Mesodermal cell (in vitro differentiated cells): ENCODE measurements around the gene ALOX5AP.

ENCODE experiments used
- H3K27ac ChIP-seq: 2 replicates; pipeline ENCODE4 v1.7.0; 2013; ENCODE audit warnings: mild to moderate bottlenecking, low read depth, low read length, moderate library complexity; ENCODE audit not compliant: severe bottlenecking
- H3K36me3 ChIP-seq: 2 replicates; pipeline ENCODE4 v1.7.1; 2013; ENCODE audit warnings: mild to moderate bottlenecking, low read length, moderate library complexity; ENCODE audit not compliant: control insufficient read depth, insufficient read depth
- H3K4me1 ChIP-seq: one replicate; pipeline ENCODE4 v1.7.1; 2013; ENCODE audit warnings: mild to moderate bottlenecking, low read length; ENCODE audit not compliant: insufficient read depth, control insufficient read depth, poor library complexity, severe bottlenecking
- H3K4me3 ChIP-seq: 2 replicates; pipeline ENCODE4 v1.7.0; 2013; ENCODE audit warnings: low read length, control low read depth, mild to moderate bottlenecking; ENCODE audit not compliant: insufficient read depth, poor library complexity, severe bottlenecking; ENCODE audit errors: extremely low read depth
- H3K9me3 ChIP-seq: 2 replicates; pipeline ENCODE4 v1.7.1; 2013; ENCODE audit warnings: mild to moderate bottlenecking, low read length, moderate library complexity; ENCODE audit not compliant: control insufficient read depth
- WGBS, 2 experiments: methylation state at CpG; one replicate each; pipeline ENCODE4 v1.1.5; 2013; ENCODE audit warnings: missing lambda C conversion rate in 2 of 2; ENCODE audit not compliant: insufficient coverage in 2 of 2; 5-methylcytosine and 5-hydroxymethylcytosine counted together

Gene ALOX5AP

DNA sequence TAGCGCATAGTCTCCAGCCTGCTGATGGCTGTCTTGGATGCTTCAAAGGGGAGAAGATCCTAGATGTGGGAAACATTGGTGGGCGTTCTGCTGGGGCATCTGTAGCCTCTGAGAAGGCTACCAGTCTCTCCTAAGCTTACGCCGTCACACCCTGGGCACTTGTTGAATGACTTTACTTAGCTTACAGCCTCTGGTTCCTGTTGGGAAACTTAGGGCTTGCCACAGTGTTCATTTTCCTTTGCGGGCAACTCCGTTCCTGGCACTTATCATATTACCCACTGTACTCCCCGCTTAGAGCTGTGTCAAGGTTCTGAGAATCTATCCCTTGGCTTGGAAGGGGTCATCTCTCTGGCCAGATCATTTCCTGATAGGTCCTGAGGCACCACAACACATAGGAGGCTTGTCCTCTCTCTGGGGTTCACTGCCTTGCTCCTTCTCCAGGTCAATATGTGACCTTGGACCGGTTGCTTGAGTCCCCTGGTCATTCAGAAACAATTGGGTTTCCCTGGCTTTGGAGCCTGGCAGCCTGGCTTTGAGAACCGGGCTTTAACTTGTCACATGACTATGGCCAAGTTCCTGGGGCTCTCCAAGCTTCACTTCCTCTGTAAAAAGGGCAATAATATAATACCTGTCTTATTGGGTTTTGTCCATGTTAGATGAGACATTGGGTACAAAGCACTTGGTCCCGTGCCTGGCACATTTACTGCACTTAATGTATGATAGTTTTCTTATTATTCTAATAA is 20.5 kb upstream of the ALOX5AP start:
- Histone ChIP-seq H3K4me3 (no peak overlapping the region), H3K4me1 (peaks cover 27% of the 10 kb centered on the region), H3K36me3 (no peaks in the 10 kb centered on the region), H3K27ac (no peak overlapping the region), H3K9me3 (no peaks in the 10 kb centered on the region)
- WGBS, 2 experiments: 90 to 97% methylated on average over 6 to 8 of the region's 10 CpGs

DNA sequence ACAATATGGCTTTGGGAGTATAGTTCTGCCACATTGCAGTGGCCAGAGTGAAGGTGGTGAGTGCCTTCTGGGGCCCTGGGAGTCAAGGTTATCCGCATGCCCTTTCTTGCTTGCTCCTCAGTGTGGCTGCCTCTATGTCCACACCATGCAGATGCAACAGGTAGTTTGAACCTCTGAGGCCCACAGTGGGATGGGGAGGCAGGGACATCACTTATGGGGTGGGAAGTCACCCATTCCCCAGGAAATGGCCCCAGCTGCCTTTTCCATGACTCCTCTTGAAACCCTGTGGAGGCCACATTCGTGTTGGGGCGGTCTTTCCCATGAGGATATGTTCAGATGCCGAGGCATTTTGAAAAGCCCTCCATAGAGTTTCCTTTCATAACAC is 20.0 kb upstream of the ALOX5AP start:
- H3K4me1 ChIP-seq: peaks cover 27% of the 10 kb centered on the region
- H3K36me3 ChIP-seq: no peaks in the 10 kb centered on the region
- H3K9me3 ChIP-seq: no peaks in the 10 kb centered on the region
- no peak overlapping the region for H3K4me3 ChIP-seq
- 87 to 96% methylated on average over 3 to 4 of the region's 4 CpGs for WGBS, 2 experiments
- no peak overlapping the region for H3K27ac ChIP-seq

- Histone ChIP-seq H3K27ac (no peak overlapping the region), H3K4me3 (no peak overlapping the region), H3K36me3 (no peaks in the 10 kb centered on the region), H3K9me3 (no peaks in the 10 kb centered on the region), H3K4me1 (peaks cover 27% of the 10 kb centered on the region)
- 76 to 91% methylated on average over 3 of the region's 4 CpGs for WGBS, 2 experiments
Observed at GRCh38 chr13:30715837-30716236, 19.5 kb upstream of the ALOX5AP start.

DNA sequence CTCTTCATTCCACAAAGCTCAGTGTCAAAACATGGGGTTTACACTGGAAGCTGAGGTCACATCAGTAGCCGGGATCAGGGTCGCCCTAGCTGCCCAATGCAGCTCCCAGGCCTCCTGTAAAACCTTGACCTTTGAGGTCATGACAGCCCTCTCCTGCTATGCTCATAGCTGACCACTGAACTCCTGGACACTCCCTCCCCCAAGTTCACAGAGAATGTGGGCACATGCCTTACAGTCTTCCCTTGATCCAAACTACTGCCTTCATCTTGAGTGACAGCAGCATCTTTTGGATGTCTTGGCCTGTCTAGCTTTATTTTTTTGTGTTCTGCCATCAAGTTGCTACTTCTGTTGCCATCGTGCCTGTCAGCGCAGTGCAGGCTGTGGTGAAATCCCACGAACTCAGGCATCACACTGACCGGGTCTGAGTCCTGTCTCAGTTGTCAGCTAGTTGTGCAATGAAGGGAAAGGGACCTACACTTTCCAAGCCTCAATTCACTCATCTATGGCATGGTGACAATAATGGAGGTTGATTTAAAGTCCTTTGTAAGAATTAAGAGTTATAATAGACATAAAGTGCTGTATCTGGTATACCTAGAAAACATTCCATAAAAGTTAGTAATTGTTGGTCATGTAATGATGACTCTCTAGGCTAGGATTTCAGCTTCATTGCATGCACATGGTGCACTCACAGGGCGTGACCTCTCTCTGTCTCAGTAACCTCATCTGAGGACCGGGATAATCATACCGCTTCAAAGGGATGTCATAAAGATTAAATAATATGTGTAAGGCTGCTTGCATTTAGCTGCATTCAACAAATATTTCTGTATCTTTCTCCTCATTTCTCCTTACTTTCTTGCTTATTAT is 16.4 kb upstream of the ALOX5AP start:
- no peaks in the 10 kb centered on the region for H3K36me3 ChIP-seq
- no peak overlapping the region for H3K4me3 ChIP-seq
- WGBS, 2 experiments: 90 to 98% methylated on average over 7 of the region's 9 CpGs
- H3K4me1 ChIP-seq: peaks cover under 1% of the 10 kb centered on the region
- no peak overlapping the region for H3K27ac ChIP-seq
- H3K9me3 ChIP-seq: no peaks in the 10 kb centered on the region

DNA sequence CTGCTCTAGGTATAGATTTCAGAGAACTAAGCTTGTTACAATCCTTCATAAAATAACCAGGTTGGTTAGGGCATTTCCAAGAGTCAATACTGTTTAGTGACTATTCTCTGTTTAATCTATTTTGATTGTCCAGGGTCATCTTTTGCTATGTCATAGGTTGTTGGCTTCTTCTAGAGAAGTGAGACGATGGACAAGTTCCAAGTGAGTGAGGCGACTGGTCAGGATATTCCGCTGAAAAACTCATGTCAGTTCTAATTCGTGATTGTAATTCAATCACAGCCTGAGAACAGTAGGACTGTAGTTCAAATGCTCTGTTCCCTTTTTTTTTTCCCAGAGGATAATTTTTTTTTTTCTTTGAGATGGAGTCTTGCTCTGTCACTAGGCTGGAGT is 15.8 kb upstream of the ALOX5AP start:
- Histone ChIP-seq H3K9me3 (no peaks in the 10 kb centered on the region), H3K36me3 (no peaks in the 10 kb centered on the region), H3K4me1 (no peaks in the 10 kb centered on the region), H3K27ac (no peak overlapping the region), H3K4me3 (no peak overlapping the region)
- 86 to 90% methylated on average over 1 to 4 of the region's 4 CpGs for WGBS, 2 experiments

- Histone ChIP-seq H3K27ac (no peak overlapping the region), H3K9me3 (no peaks in the 10 kb centered on the region), H3K4me1 (no peaks in the 10 kb centered on the region), H3K4me3 (no peak overlapping the region), H3K36me3 (no peaks in the 10 kb centered on the region)
- 73% methylated on average over 2 of the region's 3 CpGs; no CpG with 5 or more reads in 1 of the 2 experiments for WGBS, 2 experiments
Observed at GRCh38 chr13:30720172-30720869, 15.0 kb upstream of the ALOX5AP start.

DNA sequence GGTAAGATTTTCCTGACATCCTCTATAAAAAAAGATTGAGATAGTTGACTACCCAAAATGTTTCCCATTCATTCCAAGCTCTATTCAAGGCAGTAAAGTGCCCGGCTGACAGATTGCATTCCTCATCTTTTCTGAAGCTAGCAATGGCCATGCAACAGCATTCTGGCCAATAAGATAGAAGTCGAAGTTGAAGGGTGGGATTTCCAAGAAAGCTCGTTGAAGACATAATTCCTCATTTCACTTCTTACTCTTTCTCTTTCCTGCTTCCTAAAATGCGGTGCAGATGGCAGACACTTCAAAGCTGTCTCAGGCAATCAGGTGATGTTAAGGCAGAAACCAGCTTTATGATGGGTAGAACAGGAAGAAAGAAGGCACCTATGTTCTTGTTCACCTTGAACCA is 13.4 kb upstream of the ALOX5AP start:
- 67 to 100% methylated on average over 1 of the region's 4 CpGs for WGBS, 2 experiments
- no peak overlapping the region for H3K4me3 ChIP-seq
- no peak overlapping the region for H3K27ac ChIP-seq
- H3K36me3 ChIP-seq: no peaks in the 10 kb centered on the region
- H3K9me3 ChIP-seq: no peaks in the 10 kb centered on the region
- H3K4me1 ChIP-seq: no peaks in the 10 kb centered on the region

DNA sequence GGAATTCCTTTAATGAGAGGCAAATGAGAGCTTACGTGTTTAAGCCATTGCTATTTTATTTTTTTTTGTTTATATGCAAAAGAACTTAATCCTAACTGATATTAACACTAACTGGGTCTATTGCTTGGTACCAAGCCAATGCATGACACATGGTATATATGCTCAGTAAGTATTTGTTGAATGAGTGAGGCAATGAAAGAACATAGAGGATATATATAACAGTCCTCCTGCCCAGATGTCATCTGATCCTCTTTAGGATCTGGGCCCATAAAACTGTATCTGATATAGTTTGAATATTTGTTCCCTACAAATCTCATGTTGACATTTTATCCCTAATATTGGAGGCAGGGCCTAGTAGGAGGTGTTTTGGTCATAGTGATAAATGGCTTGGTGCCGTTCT is 13.0 kb upstream of the ALOX5AP start:
- H3K4me1 ChIP-seq: no peaks in the 10 kb centered on the region
- no peaks in the 10 kb centered on the region for H3K36me3 ChIP-seq
- WGBS, 2 experiments: no CpG with 5 or more reads among the region's 2 CpGs
- no peaks in the 10 kb centered on the region for H3K9me3 ChIP-seq
- no peak overlapping the region for H3K27ac ChIP-seq
- no peak overlapping the region for H3K4me3 ChIP-seq

- WGBS, 2 experiments: 83 to 94% methylated on average over 3 of the region's 3 CpGs
- no peaks in the 10 kb centered on the region for H3K4me1 ChIP-seq
Observed at GRCh38 chr13:30724778-30725177, 10.6 kb upstream of the ALOX5AP start.

GRCh38 chr13:30725326-30726085 is 9.8 kb upstream of the ALOX5AP start:
- H3K36me3 ChIP-seq: no peaks in the 10 kb centered on the region
- H3K4me3 ChIP-seq: no peak overlapping the region
- 86 to 100% methylated on average over 1 of the region's 2 CpGs for WGBS, 2 experiments
- no peaks in the 10 kb centered on the region for H3K9me3 ChIP-seq
- H3K27ac ChIP-seq: no peak overlapping the region
- peaks cover 3% of the 10 kb centered on the region for H3K4me1 ChIP-seq

More at GRCh38 chr13:30724778-30725177, 10.6 kb upstream of the ALOX5AP start:
- H3K27ac ChIP-seq: no peak overlapping the region
- H3K4me3 ChIP-seq: no peak overlapping the region
- no peaks in the 10 kb centered on the region for H3K9me3 ChIP-seq
- no peaks in the 10 kb centered on the region for H3K36me3 ChIP-seq
